Thyroid gland (tissue), 4 donors: Measurements from ENCODE around the gene AFF3.

Source experiments
- CTCF ChIP-seq, 6 experiments: fragments of 200-600 bp in 3 of 6; fragments of 450-650 bp in 3 of 6; sonication (generic) in 3 of 6; IDR thresholded peaks; one replicate each; pipeline ENCODE4 v1.5.1; 2016 to 2019; ENCODE audit warnings: antibody characterized with exemption in 6 of 6, mild to moderate bottlenecking in 2 of 6, inconsistent platforms in 1 of 6, moderate library complexity in 1 of 6
- POLR2A ChIP-seq, 2 donors: fragments of 450-650 bp; IDR thresholded peaks; one replicate each; pipeline ENCODE4 v1.6.1; 2017; ENCODE audit warnings: antibody characterized with exemption in 2 of 2, mild to moderate bottlenecking in 2 of 2, moderate library complexity in 1 of 2

GRCh38 chr2:100038011-100038410, 104.4 kb downstream of the AFF3 start:
- TF ChIP-seq CTCF (IDR thresholded peaks at IDR 0.05) (no peak), POLR2A (IDR thresholded peaks at IDR 0.05) (no peak)
